Fibroblast of mammary gland (primary cell): ENCODE data around the gene NFE2L1.
"Not testable (repeated sequence)": the region's sequence is repeated elsewhere in the genome, so short reads cannot be mapped to it uniquely, and the experiment has no call there.

Source experiments
- DNase-seq: peaks from one replicate; pipeline ENCODE4 v3.0.0-alpha.2; 2010; ENCODE audit warnings: low read depth
- H3K4me3 ChIP-seq: 2 replicates; pipeline ENCODE4 v1.5.1; 2011; ENCODE audit warnings: low read depth, mild to moderate bottlenecking, low read length, moderate library complexity; ENCODE audit not compliant: control insufficient read depth
- CTCF ChIP-seq: conservative IDR thresholded peaks from 2 replicates; pipeline ENCODE4 v1.5.1; 2011; ENCODE audit warnings: low read depth, low read length, inconsistent platforms; ENCODE audit not compliant: control insufficient read depth, insufficient read depth

The NFE2L1 gene

DNA sequence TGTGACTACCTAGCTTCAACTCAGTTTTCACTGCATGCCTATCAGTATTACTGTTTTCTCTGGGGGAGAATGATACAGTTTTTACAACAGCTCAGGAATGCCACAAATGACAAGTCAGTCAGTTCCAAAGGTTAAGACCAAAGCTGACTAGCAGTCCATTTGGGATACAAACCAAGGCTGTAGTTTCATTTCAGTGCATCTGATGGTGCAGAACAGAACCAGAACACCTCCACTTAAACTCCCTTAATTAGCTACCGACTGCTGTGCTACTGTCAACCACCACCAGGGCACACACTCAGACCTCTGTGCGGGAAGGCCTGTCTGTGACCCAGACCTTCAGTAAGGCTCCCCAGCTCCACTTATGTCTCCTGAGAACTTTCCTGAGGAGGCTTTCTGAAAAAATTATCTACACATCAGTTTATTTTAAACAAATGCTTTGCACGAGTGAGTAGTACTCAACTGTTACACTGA, 20.4 kb downstream of the NFE2L1 start:
- H3K4me3 ChIP-seq, result no peak overlapping the region
- peak; percentile 60 for DNase-seq

GRCh38 chr17:48070195-48070594, 22.0 kb downstream of the NFE2L1 start:
- no peak for TF ChIP-seq CTCF
- no peak for DNase-seq
- no peak overlapping the region for H3K4me3 ChIP-seq

More for the DNA sequence above, 20.4 kb downstream of the NFE2L1 start:
- peak; percentile 58 for TF ChIP-seq CTCF

DNA sequence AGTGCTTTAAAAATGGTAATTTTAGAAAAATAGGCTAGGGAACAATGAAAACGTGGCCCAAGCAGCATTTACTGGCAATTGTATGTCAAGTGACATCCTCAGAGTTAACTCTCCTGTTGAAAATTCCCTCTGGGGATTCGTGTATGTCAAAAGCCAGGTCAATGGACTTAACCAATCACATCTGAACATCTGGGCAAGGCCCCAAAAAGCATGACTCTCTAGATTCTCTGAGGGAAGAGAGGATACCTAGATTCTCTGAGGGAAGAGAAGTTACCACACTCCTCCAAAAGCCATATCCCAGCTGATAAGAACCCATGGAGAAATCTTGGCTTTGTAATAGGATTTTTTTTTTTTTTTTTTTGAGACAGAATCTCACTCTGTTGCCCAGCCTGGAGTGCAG, 23.5 kb downstream of the NFE2L1 start:
- peak; percentile 69 for DNase-seq
- no peak overlapping the region for H3K4me3 ChIP-seq
- TF ChIP-seq CTCF, result no peak

GRCh38 chr17:48072811-48073210, 24.7 kb downstream of the NFE2L1 start:
- DNase-seq, H3K4me3 ChIP-seq: not testable (repeated sequence)

GRCh38 chr17:48073566-48074094, 25.5 kb downstream of the NFE2L1 start:
- H3K4me3 ChIP-seq, result not testable (repeated sequence)
- DNase-seq, result peak; percentile 41

DNA sequence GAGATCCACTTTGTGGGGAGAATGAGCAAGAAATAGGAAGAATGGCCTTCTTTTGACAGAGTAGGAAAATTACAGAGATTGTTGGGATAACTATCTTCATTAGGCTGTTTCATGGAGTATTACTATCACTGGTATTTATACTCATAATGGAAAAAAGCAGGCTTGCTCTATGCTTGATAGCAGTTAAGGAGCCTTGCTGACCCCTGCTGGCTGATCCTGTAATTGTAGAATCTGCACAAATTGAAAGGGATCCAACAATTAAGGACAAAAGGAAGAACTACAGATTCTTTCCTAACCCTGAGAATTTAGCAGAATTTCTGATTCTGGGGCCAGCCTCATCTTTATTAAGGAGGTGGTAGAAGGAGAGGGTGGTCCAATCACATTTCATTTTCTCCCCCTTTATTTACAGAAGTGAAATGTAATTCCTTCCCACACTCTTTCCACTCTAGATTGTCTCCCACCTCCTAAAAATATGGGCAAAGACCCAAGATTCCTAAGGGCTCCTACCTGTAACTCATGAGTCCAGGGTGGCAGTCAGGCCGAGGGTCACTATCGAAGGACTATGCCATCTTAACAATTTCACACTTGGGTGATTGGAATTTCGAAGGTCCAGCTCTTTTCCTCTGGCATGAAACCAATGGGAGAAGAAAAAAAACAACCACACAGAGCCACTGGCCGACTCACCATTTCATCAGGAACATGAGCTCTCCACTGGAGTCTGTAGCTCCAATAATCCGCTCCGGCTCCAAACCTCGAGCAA, 26.3 kb downstream of the NFE2L1 start:
- TF ChIP-seq CTCF, result peak; percentile 90
- DNase-seq, result peak; percentile 84

DNA sequence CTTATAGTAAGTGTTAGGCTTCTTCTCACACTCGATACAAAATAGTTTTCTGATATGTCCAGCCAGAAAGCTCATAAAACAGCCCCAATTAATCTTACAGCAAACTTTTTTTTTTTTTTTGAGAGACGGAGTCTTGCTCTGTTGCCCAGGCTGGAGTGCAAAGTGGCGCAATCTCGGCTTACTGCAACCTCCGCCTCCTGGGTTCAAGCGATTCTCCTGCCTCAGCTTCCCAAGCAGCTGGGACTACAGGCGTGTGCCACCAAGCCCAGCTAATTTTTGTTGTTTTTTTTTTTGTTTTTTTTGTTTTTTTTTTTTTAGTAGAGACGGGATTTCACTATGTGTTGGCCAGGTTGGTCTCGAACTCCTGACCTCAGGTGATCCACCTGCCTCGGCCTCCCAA, 29.0 kb downstream of the NFE2L1 start:
- not testable (repeated sequence) for H3K4me3 ChIP-seq, DNase-seq

More for the DNA sequence above, 26.3 kb downstream of the NFE2L1 start:
- no peak overlapping the region for H3K4me3 ChIP-seq

GRCh38 chr17:48081858-48082257, 33.7 kb downstream of the NFE2L1 start:
- no peak for TF ChIP-seq CTCF
- no peak for DNase-seq
- no peak overlapping the region for H3K4me3 ChIP-seq
